Stimulated activated CD8-positive, alpha-beta memory T cell treated with anti-CD3 and anti-CD28 coated beads, Interleukin-4, amount 100 ng/mL, for 24 hours (primary cell): ENCODE measurements around the gene KLF13.

Source experiments
- DNase-seq: peaks from one replicate; pipeline ENCODE4 v3.0.0-alpha.2; 2020; ENCODE audit warnings: low read depth

KLF13 gene

GRCh38 chr15:31401282-31401681 is 74.6 kb downstream of the KLF13 start:
- no peak for DNase-seq

DNA sequence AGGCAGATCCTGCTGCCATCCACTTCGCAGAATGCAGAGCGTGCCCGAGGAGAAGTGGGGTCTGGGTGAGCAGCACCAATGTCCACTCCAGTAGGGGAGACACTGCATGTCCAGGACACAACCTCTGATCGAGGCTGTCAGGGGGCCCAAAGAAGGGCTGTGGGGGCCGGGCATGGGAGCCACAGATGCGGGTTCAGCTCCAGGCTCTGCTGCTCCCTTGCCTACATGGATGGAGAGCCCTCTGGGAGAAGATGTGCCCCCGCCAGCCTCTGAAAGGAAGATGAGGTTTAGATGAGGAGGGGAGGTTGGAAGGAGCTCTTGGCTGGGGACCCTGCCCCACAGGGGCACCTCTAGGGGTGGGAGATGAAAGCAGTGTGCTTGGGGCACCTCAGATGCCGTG is 75.4 kb downstream of the KLF13 start:
- DNase-seq = no peak

GRCh38 chr15:31402511-31403056 is 75.9 kb downstream of the KLF13 start:
- DNase-seq = no peak

GRCh38 chr15:31403096-31403495 is 76.5 kb downstream of the KLF13 start:
- no peak for DNase-seq

GRCh38 chr15:31403606-31404005 is 77.0 kb downstream of the KLF13 start:
- DNase-seq = no peak

GRCh38 chr15:31404345-31404744 is 77.7 kb downstream of the KLF13 start:
- no peak for DNase-seq

DNA sequence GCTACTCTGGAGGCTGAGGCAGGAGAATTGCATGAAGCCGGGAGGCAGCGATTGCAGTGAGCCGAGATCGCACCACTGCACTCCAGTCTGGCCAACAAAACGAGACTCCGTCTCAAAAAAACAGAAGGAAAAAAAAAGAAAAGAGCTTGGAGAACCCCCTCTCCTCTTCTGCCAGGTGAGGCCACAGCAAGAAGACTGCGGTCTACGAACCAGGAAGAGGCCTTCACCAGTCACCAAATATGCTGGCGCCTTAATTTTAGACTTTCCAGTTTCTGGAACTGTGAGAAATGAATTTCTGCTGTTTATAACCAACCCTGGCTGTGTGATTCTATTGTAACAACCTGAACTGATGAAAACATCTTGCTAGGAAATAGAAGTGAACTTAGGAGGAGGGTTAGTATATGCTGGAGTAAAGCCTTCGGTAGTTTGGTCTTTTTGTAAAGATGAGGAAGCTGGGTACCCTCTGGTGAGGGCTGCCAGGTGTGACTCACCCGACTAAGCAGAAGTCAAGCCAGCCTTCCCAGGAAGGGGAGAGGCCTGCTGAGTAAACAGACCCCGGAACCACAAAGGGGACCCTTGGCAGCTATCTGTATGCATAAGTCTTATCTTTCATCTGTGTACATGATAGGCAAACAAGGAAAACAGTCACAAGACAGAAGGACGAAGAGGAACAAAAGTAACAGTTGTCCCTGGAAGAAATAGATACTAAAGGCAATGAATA is 78.7 kb downstream of the KLF13 start:
- DNase-seq = peak; percentile 16

DNA sequence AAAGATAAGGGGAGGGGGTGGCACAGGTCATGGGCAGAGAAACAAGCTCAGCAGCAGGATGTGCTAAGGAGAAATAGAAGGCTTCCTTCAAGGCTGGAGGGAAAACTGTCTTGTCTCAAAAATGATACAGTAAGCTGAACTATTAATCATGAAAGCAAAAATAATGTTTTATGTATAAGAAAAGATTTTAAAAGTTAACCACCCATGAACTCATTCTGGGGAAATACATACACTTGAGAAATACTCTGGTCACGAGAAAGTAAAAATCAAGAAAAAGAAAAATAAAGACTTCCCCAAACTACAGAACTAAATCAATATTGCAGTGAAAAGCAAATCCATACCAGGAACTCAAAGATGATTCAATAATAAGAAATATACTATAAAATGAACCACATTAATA is 80.7 kb downstream of the KLF13 start:
- DNase-seq = no peak

GRCh38 chr15:31407851-31408250 is 81.2 kb downstream of the KLF13 start:
- no peak for DNase-seq

DNA sequence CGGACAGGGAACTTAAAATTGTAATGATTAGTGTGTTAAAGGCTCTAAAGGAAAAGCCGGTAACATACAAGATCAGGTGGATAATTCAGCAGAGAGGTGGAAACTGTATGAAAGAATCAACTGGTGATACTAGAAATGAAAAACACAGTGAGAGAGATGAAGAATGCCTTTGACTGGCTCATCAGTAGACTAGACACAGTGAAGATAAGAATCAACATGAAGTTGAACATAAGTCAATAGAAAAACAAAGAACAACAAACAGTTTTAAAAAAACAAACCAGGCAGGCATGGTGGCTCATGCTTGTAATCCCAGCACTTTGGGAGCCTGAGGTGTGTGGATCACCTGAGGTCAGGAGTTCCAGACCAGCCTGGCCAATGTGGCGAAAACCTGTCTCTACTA is 82.1 kb downstream of the KLF13 start:
- DNase-seq = no peak

GRCh38 chr15:31409171-31409570 is 82.5 kb downstream of the KLF13 start:
- DNase-seq = no peak

DNA sequence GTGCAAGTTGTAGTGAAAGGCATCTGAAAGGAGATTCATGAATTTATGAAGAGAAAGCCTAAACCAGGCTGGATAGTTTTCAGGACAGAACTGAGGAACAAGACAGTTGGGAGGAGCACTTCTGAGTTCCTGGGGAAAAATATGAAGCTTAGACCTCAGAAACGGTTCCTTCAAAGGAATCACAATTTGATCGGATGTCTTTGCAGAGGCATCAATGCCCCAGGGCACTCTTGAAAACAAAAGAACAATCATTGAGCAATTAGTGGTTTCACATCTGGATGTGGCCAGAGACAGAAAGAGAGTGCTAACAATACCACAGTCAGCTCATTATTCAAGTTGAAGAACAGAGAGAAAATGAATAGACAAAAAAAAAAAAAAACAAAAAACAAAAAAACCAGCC is 86.2 kb downstream of the KLF13 start:
- DNase-seq = no peak

DNA sequence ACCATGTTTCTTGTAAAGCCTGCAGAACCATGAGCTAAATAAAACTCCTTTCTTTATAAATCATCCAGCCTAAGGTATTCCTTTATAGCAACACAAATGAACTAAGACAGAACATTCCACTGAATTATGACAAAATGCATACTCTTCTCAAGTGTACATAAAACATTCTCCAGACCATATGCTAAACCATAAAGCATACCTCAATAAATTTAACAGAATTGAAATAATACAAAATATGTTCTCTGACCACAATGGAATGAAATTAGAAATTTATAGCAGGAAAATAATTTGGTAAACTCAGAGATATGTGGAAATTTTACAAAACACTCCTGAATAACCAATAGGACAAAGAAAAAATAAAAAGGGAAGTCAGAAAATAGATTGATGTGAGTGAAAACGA is 88.6 kb downstream of the KLF13 start:
- no peak for DNase-seq

DNA sequence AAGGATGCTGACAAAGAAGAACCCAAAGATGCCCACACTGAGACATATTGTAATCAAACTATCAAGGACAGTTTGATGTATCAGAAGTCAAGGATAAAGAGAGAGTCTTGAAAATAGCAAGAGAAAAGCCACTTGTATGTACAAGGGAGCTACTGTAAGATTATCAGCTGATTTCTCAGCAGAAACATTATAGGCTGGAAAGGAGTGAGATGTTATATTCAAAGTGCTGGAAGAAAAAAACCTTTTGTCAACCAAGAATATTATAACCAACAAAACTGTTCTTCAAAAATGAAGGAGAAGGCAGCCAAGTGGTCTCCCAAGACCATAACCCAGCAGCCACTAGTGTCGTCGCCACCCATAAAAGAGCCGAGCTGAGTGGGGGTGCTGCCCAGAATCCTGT is 93.2 kb downstream of the KLF13 start:
- DNase-seq = no peak

DNA sequence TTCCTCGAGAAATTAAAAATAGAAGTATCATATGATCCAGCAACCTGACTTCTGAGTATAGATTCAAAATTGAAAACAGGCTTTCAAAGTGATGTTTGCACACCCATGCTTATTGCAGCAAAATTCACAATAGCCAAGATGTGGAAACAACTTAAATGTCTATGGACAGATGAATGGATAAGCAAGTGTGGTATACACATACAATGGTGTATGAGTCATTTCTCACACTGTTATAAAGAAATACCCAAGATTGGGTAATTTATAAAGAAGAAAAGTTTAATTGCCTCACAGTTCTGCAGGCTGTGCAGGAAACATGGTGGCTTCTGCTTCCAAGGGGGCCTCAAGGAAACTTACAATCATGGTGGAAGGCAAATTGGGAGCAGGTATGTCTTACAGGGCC is 100.8 kb downstream of the KLF13 start:
- no peak for DNase-seq
